GM19397 (cell line): ENCODE measurements around the gene GEMIN4.
"Not testable (repeated sequence)": the region's sequence is repeated elsewhere in the genome, so short reads cannot be mapped to it uniquely, and the experiment has no call there.

ENCODE experiments used
- ATAC-seq: cut with Tn5 transposase; IDR thresholded peaks from one replicate; pipeline ENCODE4 v1.9.1; 2021; ENCODE audit warnings: mild to moderate bottlenecking, moderate library complexity; ENCODE audit not compliant: unreplicated experiment

The GEMIN4 gene

GRCh38 chr17:704111-704864 is 47.8 kb downstream of the GEMIN4 start:
- ATAC-seq, result no peak

- ATAC-seq, result no peak
Measured at GRCh38 chr17:703081-703875, 48.8 kb downstream of the GEMIN4 start.

GRCh38 chr17:700504-701094 is 51.5 kb downstream of the GEMIN4 start:
- ATAC-seq, result no peak

- no peak for ATAC-seq
Measured at GRCh38 chr17:699345-699744, 52.7 kb downstream of the GEMIN4 start.

GRCh38 chr17:698096-698495 is 54.0 kb downstream of the GEMIN4 start:
- ATAC-seq, result not testable (repeated sequence)

GRCh38 chr17:697682-698081 is 54.4 kb downstream of the GEMIN4 start:
- no peak for ATAC-seq

- no peak for ATAC-seq
Measured at GRCh38 chr17:696369-696768, 55.7 kb downstream of the GEMIN4 start.
